SW 1271 (cell line): ENCODE results near the gene LAMTOR2.
A peak's percentile ranks its signal among the peaks of the same experiment; 100 is the strongest.

ENCODE experiments used
- DNase-seq, 2 experiments: peaks; one replicate each; lab custom pipeline; 2025; lab: John Stamatoyannopoulos, UW

Gene LAMTOR2

GRCh38 chr1:156099282-156099681, 44.7 kb downstream of the LAMTOR2 start:
- DNase-seq = no peak

GRCh38 chr1:156100205-156100995, 45.8 kb downstream of the LAMTOR2 start:
- DNase-seq = no peak

GRCh38 chr1:156101880-156102279, 47.3 kb downstream of the LAMTOR2 start:
- no peak for DNase-seq

DNA sequence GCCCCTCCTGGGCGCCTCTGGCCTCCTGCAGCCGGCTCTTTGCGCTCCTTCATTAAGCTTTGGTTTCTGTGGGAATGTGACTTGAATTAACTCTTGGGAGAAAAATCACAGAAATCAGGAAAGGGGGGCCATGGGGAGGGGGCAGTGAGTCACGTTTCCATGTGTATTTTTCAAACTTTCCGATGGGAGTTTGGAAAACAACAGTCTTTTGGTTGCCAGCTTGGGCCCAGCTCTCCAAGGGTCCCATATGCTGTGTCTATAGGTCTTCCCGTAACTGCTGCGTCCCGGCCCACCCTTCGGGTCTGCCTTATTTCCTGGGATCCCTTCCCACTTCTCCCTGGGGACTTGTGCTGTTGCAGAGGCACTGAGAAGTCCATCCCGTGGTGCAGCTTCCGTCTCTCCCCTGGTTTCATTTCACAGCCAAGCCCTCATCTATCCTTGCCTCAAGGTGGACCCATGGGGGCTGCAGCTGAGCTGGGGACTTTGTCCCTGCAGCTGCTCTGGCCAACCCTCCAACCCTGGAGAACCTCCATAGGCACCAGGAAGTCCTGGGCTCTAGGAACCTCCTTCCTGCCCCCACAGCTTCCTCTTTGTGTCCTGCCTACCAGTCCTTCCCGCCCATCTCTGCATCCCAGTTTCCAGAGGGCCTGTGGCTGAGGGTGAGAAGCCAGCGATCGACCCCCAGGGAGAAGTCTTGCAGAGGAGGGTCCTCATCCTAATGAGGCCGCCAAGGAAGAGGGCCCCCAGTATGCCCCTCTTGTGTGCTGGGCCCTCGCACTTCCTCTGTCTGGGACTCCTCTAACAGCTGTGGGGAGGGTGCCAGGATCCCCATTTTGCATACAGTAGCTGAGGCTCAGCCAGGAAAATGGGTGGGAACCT, 48.3 kb downstream of the LAMTOR2 start:
- no peak for DNase-seq

GRCh38 chr1:156103521-156103947, 49.0 kb downstream of the LAMTOR2 start:
- peak in 1 of 2 experiments; percentile 15 for DNase-seq

DNA sequence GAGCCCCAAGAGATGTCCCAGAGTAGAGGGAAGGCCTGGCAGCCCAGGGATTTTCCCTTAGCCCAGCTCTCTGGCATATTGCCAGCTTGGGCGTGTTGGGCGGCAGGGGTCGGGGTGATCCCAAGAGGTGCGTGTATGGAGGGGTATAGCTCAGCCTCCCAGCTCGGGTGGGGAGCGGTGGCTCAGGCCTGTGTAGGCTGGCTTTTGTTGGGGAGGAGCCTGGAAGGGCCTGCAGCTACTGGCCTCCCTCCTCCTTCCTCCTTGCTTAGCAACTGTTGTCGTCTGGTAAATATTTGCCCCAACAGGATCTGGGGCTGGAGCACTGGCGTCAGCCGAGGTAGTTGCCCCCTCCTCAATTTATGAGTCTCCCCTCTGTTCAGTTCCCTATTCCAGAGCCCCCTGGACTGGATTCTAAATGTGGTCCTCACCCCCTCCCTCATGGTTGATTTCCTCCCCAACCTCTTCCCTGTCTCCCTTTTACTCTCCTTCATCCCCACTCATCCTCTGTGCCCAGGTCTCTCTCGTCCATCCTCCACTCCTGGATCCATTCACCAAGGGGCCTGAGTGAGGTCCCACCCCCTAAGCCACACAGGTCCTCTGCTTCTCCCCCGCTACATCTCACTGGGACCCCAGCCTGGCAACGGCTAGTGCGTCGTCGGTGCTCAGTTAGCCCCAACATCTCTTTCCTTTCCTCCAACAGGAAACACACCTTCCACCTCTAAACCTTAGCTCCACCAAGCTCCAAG, 49.7 kb downstream of the LAMTOR2 start:
- peak in 1 of 2 experiments; percentile 38 for DNase-seq

DNA sequence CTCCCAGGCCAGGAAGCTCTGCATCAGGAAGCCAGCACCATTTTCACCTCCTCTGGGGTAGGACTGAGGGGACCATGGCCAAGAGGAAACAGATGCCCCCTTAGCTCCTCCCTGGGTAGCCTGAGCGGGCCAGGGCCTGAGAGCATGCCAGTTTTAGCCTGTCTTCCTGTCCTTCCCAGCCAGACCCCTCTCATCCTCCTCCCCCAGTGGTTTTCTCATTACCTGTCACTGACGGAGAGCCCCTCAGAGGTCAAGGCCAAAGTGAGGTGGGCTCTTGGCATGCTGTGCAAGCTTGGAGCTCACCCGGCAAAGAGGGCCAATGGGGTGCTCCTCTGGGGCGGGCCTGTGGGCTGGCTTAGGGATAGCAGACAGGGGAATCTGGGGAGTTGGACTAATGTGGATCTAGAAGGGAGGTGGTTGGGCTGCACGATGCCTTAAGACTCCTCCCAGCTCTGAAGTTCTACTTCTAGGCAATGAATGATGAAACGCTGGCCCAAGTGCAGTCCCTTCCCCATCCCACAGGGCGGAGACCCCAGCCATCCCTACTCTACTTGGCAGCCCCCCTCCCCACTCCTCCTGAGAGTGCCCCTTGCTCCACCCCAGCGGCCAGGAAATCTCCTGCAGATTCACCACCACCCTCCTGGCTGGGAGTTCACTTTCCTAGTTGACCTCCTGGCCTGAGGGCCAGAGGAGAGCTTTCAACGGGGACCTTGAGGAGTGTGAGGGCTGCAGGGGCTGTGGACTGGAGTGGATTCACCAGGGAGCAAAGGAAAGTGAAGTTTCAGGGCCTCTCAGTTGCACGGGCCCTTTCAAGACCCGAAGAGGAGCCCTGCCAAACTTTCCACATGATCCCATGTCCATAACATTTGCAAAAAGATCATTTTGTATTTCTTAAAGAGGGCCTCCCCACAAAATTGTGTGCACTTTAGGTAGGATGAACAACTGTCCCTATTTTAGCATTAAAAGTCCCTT, 50.6 kb downstream of the LAMTOR2 start:
- DNase-seq = no peak

- DNase-seq = no peak
Observed at GRCh38 chr1:156106624-156107488, 52.3 kb downstream of the LAMTOR2 start.

GRCh38 chr1:156108057-156108456, 53.5 kb downstream of the LAMTOR2 start:
- no peak for DNase-seq
